AG09319 (cell line): Measurements from ENCODE around the gene RIPOR3.
"Not testable (repeated sequence)": the region's sequence is repeated elsewhere in the genome, so short reads cannot be mapped to it uniquely, and the experiment has no call there.

Experiments used
- DNase-seq: peaks from one replicate; pipeline ENCODE4 v3.0.0-alpha.2; 2010; ENCODE audit warnings: low read depth; ENCODE audit errors: extremely low read depth
- CTCF ChIP-seq: IDR thresholded peaks from 2 replicates; pipeline ENCODE4 v1.5.1; 2011; ENCODE audit warnings: low read depth, mild to moderate bottlenecking, inconsistent platforms, low read length, moderate library complexity

RIPOR3 gene

GRCh38 chr20:50680105-50680960 is 11.0 kb downstream of the RIPOR3 start:
- TF ChIP-seq CTCF, result no peak
- peak; percentile 65 for DNase-seq

DNA sequence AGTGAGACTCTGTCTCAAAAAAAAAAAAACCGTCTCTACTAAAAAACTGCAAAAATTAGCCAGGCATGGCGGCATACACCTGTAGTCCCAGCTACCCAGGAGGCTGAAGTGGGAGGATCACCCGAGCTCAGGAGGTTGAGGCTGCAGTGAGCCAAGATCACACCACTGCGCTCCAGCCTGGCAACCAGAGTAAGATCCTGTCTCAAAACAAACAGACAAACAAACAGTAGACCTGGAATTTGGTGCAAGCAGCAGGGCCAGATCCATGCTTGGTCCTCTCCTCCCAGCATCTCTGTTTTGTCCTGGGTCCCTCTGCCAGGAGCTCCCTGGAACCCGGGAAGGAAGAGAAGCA is 11.6 kb downstream of the RIPOR3 start:
- no peak for DNase-seq
- no peak for TF ChIP-seq CTCF

DNA sequence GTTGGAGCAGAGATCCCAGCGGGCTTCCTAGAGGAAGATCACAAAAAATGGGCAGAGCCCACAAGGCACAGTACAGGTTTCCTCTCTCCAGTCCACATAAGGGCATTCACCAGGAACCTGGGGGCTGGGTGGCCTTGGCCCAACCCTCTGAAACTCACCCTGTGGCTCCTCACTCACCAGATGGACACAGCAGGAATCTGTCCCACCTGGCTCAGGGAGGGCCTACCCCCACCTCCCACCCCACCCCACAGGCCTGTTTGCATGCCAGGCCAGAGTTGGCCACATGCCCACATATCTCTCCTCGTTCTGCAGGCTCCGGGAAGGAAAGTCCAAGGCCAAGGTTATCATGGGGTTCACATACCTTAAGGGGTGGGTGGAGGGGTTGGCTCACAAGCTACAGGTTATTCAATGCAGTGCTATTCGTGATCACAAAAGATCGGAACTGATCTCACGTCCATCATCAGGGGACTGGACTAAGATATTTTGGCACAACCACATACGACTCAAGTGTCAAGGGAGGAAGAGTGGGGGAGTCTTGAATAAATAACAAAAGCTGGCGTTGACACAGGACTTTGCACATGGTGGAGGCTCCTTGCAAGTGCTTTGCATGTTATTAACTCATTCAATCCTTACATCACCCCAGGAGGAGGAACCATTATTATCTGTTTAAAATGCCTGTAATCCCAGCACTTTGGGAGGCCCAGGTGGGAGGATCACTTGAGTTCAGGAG is 13.0 kb downstream of the RIPOR3 start:
- no peak for TF ChIP-seq CTCF
- DNase-seq, result no peak

- TF ChIP-seq CTCF, result no peak
- DNase-seq, result no peak
Observed at GRCh38 chr20:50676858-50677257, 14.5 kb downstream of the RIPOR3 start.

GRCh38 chr20:50676377-50676731 is 15.0 kb downstream of the RIPOR3 start:
- DNase-seq, result not testable (repeated sequence)

DNA sequence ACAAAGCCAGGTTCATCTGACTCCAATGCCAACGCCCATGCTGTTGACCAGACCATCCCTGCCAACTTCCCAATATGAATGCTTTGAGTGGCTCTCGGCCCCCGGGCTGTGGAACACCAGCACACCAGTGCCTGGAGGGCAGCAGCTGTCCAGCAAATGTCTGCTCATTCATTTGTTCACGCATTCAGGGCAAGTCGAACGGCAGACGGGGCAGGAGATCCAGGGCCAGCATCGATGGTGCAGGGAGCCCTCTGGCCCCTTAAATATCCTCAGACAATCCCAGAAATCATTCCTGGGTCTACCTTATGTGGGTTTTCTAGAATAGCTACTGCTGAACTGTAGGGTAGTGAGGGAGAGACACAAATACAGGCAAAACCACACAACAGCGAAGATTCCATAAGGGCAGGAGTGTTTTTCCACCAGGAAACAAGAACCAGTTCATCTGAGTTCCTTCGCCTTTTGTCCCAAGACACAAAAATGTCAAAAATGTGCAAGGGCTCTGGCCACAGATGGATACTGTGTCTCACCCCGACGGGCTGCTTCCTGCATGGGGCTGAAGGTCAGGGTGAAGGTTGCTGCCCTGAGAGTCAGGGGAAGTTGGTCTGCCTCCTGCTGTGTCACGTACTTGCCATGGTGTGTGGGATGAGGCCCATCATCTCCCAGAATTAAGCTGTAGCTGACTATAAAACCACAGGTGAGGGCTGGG is 15.5 kb downstream of the RIPOR3 start:
- TF ChIP-seq CTCF, result no peak
- DNase-seq, result no peak

DNA sequence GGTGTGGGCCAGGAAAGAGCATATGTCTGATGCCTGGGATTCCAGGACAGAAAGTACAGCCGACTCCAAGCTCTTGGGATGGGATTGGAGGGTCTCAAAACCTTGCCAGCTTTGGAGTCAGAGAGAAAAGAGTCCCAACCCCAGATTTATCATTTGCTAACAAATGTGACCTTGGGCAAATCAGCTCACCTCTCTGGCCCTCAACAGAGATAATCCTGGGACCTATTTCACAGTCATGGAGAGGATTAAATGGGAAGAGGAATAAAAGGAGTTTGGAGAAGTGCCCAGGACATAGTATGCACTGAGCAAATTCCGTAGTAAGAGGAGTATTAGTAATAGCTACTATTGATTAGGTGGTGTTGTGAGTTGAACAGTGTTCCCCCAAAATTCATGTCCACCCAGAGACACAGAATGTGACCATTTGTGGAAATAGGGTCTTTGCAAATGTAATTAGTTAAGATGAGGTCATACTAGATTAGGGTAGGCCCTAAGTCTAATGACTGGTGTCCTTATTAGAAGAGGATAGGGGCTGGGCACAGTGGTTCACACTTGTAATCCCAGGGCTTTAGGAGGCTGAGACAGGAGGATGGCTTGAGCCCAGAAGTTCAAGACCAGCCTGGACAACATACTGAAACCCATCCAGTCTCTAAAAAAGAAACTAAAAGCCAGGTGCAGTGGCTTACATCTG is 17.1 kb downstream of the RIPOR3 start:
- TF ChIP-seq CTCF, result no peak
- no peak for DNase-seq
